ENCODE measurements around the gene ZNF512. TPM values are rescaled to one million over a fixed set of nuclear protein-coding genes. Genes with fewer than 3 reads are reported as not detected.

The ZNF512 gene
- total and polyA plus RNA-seq, 2 donors (not counting 1 experiment from before 2014, with no cell fraction given): 33.3 to 72.3 TPM

GRCh38 chr2:27549303-27549702 lies 33.5 kb upstream of the ZNF512 start:
- no peak overlapping the region for H3K9ac ChIP-seq (ENCODE audit: low read length)
- H3K27ac Mint-ChIP-seq: no peak overlapping the region
- no peaks in the 10 kb centered on the region for H3K9me3 ChIP-seq (ENCODE audit: control extremely low read depth in 1 of 3, control insufficient read depth in 2 of 3, insufficient read depth in 1 of 3, low read length in 2 of 3)
- peaks cover 4% of the 10 kb centered on the region for H3K9me3 Mint-ChIP-seq (ENCODE audit: insufficient read depth)
- intact Hi-C loops (cut with micrococcal nuclease): no loop called here
- no peak overlapping the region for H3K27ac ChIP-seq (ENCODE audit: low read length in 2 of 2)
- H3K27me3 Mint-ChIP-seq: peaks cover 12% of the 10 kb centered on the region
- WGBS (ENCODE audit: insufficient coverage): 80% methylated on average over 1 of the region's 1 CpG
- ATAC-seq (ENCODE audit: low read depth) (no peak), DNase-seq (no peak)
- no peak overlapping the region for H3K4me2 ChIP-seq (replicated peaks; ENCODE audit: low read depth, low read length, poor library complexity, severe bottlenecking)
- CTCF ChIA-PET: no interaction called here
- H4K20me1 ChIP-seq (ENCODE audit: control insufficient read depth, insufficient read depth, low read length, poor library complexity, severe bottlenecking): no peaks in the 10 kb centered on the region
- H3K4me3 Mint-ChIP-seq: no peak overlapping the region
- H2AFZ ChIP-seq (ENCODE audit: insufficient read depth, low read depth, low read length, poor library complexity, severe bottlenecking): no peak overlapping the region
- POLR2A ChIA-PET: no interaction called here
- no peaks in the 10 kb centered on the region for H3K36me3 ChIP-seq (replicated peaks in 1 of 2; ENCODE audit: control extremely low read depth in 1 of 2, control insufficient read depth in 1 of 2, extremely low read depth in 1 of 2, insufficient read depth in 2 of 2, low read length in 1 of 2)
- H3K4me1 Mint-ChIP-seq: no peaks in the 10 kb centered on the region
- no peaks in the 10 kb centered on the region for H3K79me2 ChIP-seq (ENCODE audit: control insufficient read depth, insufficient read depth, low read length)
- no peak for TF ChIP-seq EZH2 (IDR thresholded peaks at IDR 0.05; ENCODE audit: borderline replicate concordance, insufficient read depth, low read depth, low read length, poor library complexity, severe bottlenecking)
- no peak for TF ChIP-seq CTCF (IDR thresholded peaks at IDR 0.05)
- no peaks in the 10 kb centered on the region for H3K4me1 ChIP-seq (ENCODE audit: control insufficient read depth in 2 of 2, insufficient read depth in 2 of 2, low read length in 2 of 2)
- peaks cover 0 to 3% (median 2%) of the 10 kb centered on the region in 4 experiments for H3K27me3 ChIP-seq (replicated peaks in 1 of 4; ENCODE audit: control extremely low read depth in 1 of 4, control insufficient read depth in 3 of 4, insufficient read depth in 4 of 4, low read length in 3 of 4)
- no peak overlapping the region for H3K4me3 ChIP-seq (ENCODE audit: control extremely low read depth in 1 of 5, extremely low read depth in 1 of 5, insufficient read depth in 1 of 5, low read depth in 2 of 5, low read length in 4 of 5)

GRCh38 chr2:27551514-27551913 lies 31.3 kb upstream of the ZNF512 start:
- Mint-ChIP-seq H3K4me1 (no peaks in the 10 kb centered on the region), H3K27ac (no peak overlapping the region), H3K27me3 (peaks cover 18% of the 10 kb centered on the region), H3K9me3 (ENCODE audit: insufficient read depth) (no peaks in the 10 kb centered on the region), H3K4me3 (no peak overlapping the region)
- H3K9ac ChIP-seq (ENCODE audit: low read length): no peak overlapping the region
- CTCF ChIA-PET: no interaction called here
- H3K9me3 ChIP-seq (ENCODE audit: control extremely low read depth in 1 of 3, control insufficient read depth in 2 of 3, insufficient read depth in 1 of 3, low read length in 2 of 3): no peaks in the 10 kb centered on the region
- H2AFZ ChIP-seq (ENCODE audit: insufficient read depth, low read depth, low read length, poor library complexity, severe bottlenecking): no peak overlapping the region
- H3K27me3 ChIP-seq (replicated peaks in 1 of 4; ENCODE audit: control extremely low read depth in 1 of 4, control insufficient read depth in 3 of 4, insufficient read depth in 4 of 4, low read length in 3 of 4): peaks cover 0 to 3% (median 2%) of the 10 kb centered on the region in 4 experiments
- H3K79me2 ChIP-seq (ENCODE audit: control insufficient read depth, insufficient read depth, low read length): no peaks in the 10 kb centered on the region
- H3K4me1 ChIP-seq (ENCODE audit: control insufficient read depth in 2 of 2, insufficient read depth in 2 of 2, low read length in 2 of 2): no peaks in the 10 kb centered on the region
- no peak for DNase-seq
- no peak overlapping the region for H3K4me3 ChIP-seq (ENCODE audit: control extremely low read depth in 1 of 5, extremely low read depth in 1 of 5, insufficient read depth in 1 of 5, low read depth in 2 of 5, low read length in 4 of 5)
- H4K20me1 ChIP-seq (ENCODE audit: control insufficient read depth, insufficient read depth, low read length, poor library complexity, severe bottlenecking): no peaks in the 10 kb centered on the region
- no peaks in the 10 kb centered on the region for H3K36me3 ChIP-seq (replicated peaks in 1 of 2; ENCODE audit: control extremely low read depth in 1 of 2, control insufficient read depth in 1 of 2, extremely low read depth in 1 of 2, insufficient read depth in 2 of 2, low read length in 1 of 2)
- H3K4me2 ChIP-seq (replicated peaks; ENCODE audit: low read depth, low read length, poor library complexity, severe bottlenecking): no peak overlapping the region
- ATAC-seq (ENCODE audit: low read depth): no peak
- POLR2A ChIA-PET: no interaction called here
- no CpG with 5 or more reads among the region's 1 CpG for WGBS (ENCODE audit: insufficient coverage)
- TF ChIP-seq EZH2 (IDR thresholded peaks at IDR 0.05; ENCODE audit: borderline replicate concordance, insufficient read depth, low read depth, low read length, poor library complexity, severe bottlenecking) (no peak), CTCF (IDR thresholded peaks at IDR 0.05) (no peak)
- intact Hi-C loops (cut with micrococcal nuclease): no loop called here
- H3K27ac ChIP-seq (ENCODE audit: low read length in 2 of 2): no peak overlapping the region

All from B cell (primary cell).